GM19023 (cell line): ENCODE results near the gene IQGAP2.

Source experiments
- ATAC-seq: cut with Tn5 transposase; IDR thresholded peaks from one replicate; pipeline ENCODE4 v1.9.1; 2021; ENCODE audit warnings: mild to moderate bottlenecking, moderate library complexity; ENCODE audit not compliant: unreplicated experiment

Gene IQGAP2

DNA sequence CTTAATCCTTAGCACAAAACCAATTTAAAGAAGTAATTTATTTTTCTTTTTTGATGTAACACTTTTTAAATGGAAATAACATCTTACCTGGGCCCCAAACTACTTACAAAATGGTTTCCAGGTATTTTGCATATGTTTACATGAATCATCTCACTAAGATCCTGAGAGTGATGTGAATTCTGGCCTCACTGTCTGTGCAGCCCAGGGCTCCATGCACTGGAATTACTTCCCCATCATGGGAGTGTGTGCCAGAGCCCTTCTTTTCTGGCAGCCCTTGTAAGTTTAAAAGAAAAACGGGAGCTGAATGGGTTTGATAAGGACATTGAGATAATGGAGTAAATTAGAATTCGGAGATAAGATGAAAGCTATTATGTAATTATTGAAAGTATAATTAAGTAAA lies 300.6 kb downstream of the IQGAP2 start:
- no peak for ATAC-seq

DNA sequence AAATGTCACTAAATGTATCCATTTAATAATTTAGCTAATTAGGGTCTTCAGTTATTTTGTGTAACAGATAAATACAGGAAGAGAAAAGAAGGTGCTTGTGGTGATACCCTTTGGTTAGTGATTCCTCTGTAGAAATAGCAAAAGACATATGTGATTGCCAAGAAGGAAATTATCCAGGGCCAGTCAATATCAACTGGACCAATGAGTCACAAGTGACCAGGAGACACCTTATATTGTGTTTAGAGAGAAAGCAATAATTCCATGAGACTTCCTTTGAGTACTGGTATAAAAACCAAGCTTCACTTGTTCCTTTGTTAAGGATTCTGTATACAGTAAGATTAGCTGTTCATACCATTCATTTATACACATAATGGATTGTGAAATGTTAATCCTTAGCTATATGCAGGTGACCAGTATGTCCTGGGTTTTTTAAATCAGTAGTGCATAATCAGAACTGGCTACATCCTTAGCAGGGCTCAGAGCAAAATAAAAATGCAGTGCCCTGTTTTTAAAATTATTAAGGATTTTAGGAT lies 301.1 kb downstream of the IQGAP2 start:
- ATAC-seq: no peak

DNA sequence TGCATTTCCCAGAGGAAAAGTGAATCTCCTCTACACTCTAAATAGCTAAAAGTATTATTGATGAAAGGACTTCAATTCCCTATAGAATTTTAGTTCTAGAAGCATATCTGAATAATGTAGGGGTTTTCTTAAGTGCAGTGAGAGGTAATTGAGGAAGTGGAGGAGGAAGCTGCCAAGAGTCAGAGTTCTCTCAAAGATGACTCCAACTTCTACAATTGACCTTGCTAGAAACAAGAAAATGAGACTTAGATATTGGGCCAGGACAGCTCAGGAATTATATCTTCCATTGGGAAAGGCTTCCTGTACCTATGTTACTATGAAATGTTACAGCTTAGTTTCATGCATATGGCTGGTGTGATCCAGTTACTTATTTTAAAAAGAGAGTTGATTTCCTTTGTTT lies 302.5 kb downstream of the IQGAP2 start:
- no peak for ATAC-seq

DNA sequence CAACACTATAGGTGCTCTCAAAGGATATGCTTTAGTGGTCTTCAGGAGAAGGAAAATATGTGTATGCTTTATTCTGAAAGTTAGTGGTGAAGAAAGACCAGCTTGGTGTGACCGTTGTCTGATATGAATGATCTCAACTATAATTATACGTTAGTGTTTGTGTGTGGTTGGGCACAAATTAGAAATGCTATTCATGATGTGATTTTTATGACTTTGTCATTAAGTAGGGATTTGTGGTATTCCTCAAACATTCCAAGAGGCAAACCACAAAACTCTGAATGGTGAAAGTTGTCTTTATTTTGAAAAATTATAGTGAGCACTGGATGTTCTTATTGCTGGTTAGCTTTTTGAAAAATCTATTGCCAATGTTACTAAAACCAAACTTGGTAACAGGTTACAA lies 306.7 kb downstream of the IQGAP2 start:
- ATAC-seq: no peak

DNA sequence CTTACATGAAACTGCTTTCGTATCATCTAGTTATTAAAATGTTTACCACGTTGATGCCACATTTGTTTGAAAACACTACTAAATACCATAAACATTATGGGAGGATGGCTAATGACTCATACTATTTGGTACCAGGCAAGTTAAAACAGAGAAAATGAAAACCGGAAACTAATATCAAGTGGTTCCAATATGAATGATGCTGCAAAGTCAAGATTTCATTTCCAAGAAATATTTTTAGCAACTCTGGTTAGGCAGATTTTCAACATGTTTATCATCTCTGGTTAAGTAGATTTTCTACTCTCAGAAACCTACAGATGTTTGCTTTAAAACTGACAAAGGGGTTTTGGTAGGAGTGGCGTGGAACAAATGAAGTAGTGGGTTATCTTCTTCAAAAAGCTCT lies 307.9 kb downstream of the IQGAP2 start:
- ATAC-seq: no peak

DNA sequence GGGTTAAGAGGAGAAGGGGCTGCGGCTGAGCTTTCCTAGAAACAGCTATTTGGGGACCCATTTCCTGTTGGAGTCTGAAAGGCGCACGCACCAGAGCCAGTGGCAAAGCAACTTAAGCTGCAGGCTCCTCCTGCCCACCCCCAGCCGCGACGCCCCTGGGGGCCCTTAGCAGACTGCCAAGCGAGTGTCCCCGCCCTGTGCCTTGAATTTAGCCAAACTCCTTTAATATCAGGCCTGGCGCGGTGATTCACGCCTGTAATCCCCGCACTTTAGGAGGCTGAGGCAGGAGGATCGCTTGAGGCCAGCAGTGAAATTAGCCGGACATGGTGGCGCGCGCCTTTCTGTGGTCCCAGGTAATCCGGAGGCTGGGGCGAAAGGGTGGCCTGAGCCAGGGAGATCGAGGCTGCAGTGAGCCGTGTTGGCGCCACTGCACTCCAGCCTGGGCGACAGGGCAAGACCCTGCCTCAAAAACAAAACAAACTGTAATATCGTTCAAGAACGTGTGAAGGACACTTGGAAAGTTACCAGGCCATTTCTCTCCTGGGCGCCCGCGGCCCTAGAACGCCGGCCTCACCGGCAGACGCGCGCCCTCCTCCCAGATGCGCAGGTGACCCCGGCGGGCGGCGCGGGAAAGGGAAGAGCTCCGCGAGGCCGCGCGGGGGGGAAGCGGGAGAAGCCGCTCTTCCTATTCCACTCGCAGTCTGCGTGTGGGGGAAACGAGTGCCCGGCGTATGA lies 311.8 kb downstream of the IQGAP2 start:
- no peak for ATAC-seq

DNA sequence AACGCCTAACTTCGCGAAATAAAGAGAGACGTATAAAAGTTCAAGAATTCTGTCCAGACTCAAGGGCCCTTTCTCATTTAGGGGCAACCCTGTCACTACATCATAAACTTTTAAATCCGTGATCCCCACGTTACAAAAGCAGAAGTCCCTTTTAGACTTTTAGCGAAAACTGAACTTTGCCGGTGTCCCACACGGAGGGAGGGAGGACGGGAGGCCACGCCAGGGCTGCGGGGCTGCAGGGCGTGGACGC lies 312.3 kb downstream of the IQGAP2 start:
- ATAC-seq: no peak

DNA sequence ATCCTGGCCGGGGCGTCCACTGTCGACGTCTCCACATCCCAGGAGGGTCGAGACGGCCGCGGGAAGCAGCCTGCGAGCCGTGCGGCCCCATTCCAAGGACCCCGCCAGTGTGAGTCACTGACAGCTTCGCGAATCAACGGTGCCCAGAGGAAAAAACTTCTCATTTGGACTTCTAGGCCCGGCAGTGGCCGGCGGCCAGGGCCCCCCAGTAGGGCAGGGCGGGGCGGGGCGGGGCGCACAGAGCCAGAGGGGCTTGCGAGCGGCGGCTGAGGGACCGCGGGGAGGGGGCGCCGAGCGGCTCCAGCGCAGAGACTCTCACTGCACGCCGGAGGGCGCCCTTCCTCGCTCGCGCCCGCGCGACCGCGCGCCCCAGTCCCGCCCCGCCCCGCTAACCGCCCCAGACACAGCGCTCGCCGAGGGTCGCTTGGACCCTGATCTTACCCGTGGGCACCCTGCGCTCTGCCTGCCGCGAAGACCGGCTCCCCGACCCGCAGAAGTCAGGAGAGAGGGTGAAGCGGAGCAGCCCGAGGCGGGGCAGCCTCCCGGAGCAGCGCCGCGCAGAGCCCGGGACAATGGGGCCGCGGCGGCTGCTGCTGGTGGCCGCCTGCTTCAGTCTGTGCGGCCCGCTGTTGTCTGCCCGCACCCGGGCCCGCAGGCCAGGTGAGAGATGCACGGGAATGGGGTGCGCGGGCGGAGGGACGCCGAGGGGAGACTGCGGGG lies 312.8 kb downstream of the IQGAP2 start, which contains the start of gene F2R:
F2R (plus strand) TSS at position 391 of the 720 bp plus-strand sequence; CDS start at position 573, 182 bp downstream.
- peak; percentile 67 for ATAC-seq

DNA sequence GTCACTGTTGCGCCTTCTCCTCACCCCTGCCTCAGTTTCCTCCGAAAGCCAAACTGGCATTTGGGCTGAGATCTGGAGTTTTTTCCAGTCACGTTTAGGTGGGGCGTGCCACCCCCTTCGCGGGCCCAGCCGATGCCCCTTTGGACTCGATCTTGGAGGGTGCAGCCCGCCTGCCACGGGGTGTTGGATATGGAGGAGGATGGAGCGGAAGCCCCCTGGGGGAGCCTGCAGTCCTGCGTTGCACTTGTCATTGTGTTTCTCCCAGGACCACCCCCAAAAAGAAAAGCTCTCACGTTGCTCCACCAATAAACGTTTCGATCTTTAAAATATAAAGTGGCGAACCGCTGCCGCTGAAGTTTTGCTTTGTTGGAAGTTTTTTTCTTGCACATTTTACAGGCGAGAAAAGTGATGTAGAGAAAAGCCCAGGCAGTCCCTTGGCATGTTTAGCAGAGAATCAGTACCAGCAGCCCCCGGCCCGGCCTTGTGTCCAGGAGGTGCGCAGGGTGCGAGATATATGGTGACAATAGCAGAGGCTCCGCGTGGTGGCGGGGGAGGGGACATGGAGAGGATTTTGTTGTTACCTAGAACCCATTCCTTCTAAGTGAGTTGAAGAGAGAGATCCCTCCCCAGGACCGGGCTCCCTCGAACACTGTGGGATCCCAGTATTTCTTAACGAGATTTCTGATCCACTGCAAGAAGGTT lies 313.5 kb downstream of the IQGAP2 start:
- ATAC-seq: no peak

DNA sequence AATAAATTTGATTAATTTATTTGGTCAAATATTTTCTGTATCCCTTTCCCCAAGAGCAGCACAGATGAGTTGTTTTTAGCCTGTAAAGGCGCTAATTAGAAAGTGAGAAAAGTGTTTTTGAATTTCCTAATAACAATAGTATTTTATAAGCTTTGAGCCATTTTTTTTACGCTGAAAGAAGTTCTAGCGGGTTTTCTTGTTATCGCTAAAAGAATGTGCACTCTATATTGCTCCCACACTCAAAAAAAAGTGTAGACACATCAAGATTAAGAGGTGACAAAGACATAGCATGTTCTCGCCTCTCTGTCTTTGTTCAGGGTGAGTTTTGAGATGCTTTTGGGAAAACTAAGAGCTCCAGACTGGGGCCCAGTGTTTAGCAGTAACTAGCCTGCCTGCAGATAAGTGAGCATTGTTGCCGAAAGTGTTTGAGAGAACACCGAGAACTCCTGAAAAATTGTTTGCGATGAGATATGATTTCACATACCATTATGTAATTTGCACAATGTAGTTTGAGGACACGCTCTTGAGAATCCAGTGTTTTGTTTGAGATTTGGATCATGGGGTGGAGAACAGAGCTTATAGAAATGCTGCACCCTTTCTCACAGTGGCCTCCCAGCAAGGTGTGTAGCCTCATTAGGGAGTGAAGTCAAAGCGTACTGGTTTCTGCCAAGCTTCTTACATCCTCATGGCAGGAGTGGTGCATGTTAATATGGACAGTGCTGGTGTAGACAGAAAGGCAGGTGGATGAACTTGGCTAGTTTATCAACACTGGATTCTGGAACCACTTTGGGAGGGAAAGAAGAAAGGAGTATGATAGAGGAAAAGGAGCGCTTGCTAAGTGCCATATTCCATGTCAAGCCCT lies 314.4 kb downstream of the IQGAP2 start:
- ATAC-seq: no peak

DNA sequence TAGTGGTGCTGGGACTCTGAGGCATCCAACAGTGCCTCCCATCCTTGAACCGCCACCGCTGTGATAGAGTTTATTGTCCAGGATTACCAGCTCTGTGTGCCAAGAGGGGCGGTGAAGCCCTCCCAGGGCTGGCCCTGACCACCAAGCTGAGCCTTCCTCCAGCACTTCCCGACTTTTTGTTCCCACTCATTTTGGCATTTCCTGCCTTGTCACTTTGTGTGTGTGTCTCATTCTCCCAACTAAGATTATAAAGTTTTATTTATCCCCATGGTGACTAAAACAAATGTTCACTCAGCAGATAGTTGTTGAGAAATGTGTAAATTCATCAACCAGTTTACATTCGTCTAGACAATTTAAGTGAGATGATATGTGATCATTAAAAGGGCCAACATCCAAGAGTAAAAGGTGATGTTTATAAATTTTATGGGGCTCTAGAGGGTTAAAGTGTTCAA lies 315.3 kb downstream of the IQGAP2 start:
- no peak for ATAC-seq

DNA sequence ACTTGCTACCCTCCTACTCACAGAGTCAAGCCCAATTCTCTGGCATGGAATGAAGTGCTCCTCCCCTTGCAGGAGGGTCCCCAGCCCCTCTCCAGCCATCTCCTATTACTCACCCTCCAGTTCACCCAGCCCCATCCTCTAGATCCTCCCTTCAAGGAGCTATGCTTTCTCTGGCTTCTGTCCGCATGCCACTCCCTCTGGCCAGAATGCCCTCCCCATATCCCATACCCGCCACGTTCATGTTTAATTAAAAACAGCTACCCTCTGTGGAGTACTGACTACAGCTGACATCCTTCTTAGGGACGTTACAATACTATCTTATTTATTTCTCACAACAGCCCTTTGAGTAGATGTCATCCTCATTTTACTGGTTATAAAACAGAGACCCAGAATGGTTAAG lies 315.8 kb downstream of the IQGAP2 start:
- no peak for ATAC-seq

DNA sequence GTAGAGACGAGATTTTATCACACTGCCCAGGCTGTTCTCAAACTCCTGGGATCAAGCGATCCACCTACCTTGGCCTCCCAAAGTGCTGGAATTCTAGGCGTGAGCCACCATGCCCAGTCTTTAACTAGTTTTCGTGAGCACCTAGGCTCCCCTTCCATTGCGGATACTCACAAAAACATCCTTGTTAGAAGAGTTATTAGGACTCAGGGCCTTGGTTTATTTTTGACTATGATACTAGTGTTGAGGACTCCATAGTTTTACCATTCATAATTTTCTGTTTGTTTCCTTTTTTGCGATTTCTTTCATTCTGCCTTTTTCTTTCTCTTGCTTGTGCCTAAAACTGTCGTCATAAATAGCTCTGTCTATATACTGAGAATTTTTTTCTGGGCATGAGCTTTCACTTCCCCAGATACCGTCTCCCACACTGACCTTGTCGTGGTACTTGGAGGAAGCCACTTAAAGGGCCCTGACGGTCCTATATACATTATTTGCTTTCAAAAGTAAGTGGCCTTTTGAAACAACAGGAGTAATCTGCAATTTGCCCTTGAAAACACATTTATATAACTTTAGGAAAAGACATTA lies 318.0 kb downstream of the IQGAP2 start:
- ATAC-seq: peak; percentile 87

DNA sequence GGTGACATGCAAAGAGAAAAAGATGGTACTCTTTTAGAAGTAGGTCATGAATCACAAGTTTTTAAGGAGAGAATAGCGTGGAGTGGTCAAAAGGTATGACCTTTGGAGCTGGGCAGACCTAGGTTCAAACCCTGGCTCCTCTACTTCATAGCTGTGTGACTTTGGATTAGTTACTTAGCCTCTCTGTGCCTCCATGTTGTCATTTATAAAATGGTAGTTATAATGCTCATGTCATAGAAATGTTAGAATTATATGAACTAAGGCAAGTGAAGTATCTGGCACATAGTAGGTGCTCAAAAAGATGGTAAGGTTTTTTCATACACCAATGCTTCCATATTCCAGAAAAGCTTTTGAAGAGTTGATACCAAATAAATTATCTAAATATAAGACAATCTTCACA lies 320.2 kb downstream of the IQGAP2 start:
- ATAC-seq: no peak

DNA sequence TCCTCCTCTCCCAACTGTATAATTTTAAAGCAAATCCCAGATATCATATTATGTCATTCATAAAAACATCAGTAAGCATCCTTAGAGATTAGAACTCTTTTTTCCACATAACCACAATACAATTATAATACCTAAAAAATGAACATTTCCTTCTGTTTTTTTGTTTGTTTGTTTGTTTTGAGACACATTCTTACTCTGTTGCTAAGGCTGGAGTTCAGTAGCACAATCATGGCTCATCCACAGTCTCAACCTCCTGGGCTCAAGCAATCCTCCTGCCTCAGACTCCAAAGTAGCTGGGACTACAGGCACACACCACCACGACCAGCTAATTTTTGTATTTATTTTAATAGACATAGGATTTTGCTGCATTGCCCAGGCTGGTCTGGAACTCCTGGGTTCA lies 320.8 kb downstream of the IQGAP2 start:
- no peak for ATAC-seq

DNA sequence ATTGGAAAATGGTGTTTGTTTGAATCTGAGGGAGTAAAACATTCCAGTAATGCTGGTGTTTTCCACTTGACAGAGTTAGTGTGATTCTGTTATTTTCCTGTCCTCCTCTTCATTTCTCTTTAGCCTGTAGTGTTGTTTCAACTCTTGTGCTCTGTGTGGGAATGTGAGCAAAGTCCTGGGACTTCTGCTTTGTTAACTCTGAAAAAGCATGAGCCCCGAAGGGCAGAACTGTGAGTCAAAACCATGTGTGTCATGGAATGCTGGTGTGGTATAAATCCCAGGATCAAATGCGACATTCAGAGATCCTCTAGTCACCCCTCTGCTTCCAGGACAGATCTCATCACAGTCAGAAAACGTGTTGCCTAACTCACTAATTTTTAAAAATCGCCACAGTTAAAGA lies 321.8 kb downstream of the IQGAP2 start:
- ATAC-seq: no peak

DNA sequence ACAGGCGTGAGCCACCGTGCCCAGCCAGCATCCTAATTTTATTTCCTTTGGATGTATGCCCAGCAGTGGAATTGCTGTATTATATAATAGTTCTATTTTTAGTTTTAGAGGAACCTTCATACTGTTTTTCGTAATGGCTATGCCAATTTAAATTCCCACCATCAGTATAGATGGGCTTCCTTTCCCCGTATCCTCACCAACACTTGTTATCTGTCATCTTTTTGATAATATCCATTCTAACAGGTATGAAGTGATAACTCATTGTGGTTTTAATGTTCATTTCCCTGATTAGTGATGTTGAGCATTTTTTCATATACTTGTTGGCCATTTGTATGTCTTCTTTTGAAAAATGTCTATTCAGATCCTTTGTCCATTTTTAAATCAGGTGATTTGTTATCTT lies 325.9 kb downstream of the IQGAP2 start:
- ATAC-seq: no peak

DNA sequence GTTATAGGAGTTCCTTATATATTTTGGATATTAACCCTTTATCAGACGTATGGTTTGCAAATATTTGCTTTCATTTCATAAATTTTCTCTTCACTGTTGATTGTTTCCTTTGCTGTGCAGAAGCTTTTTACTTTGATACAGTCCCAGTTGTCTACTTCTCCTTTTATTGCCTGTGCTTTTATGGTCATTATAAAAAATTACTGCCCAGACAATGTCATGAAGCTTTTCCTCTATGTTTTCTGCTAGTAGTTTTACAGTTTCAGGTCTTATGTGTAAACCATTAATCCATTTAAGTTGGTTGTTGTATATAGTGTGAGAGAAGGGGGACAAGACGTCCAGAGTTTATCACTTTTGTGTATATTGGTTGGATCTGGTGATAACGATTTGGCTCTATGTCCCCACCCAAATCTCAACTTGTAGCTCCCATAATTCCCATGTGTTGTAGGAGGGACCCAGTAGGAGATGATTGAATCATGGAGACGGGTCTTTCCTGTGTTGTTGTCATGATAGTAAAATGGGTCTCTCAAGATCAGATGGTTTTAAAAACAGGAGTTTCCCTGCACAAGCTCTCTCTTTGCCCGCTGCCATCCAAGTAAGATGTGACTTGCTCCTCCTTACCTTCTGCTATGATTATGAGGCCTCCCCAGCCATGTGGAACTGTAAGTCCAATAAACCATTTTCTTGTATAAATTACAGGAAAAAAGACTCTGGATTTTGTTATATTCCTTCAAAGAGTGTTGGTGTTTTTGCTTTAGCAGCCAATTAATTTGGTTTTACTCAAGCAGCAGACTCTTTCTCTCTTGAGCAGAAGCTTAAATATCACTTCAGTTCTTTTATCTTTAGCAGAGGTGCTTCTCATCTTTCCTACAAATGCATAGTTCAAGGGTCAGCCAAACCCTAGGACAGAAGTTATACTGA lies 326.5 kb downstream of the IQGAP2 start:
- no peak for ATAC-seq

DNA sequence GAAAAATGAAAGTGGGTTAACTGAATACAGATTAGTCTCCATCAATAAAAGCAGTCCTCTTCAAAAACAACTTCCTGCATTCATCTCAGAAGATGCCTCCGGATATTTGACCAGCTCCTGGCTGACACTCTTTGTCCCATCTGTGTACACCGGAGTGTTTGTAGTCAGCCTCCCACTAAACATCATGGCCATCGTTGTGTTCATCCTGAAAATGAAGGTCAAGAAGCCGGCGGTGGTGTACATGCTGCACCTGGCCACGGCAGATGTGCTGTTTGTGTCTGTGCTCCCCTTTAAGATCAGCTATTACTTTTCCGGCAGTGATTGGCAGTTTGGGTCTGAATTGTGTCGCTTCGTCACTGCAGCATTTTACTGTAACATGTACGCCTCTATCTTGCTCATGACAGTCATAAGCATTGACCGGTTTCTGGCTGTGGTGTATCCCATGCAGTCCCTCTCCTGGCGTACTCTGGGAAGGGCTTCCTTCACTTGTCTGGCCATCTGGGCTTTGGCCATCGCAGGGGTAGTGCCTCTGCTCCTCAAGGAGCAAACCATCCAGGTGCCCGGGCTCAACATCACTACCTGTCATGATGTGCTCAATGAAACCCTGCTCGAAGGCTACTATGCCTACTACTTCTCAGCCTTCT lies 329.4 kb downstream of the IQGAP2 start:
- no peak for ATAC-seq
